K562 (cell line): ENCODE results near the gene LRP2BP. TPM values are rescaled to one million over a fixed set of nuclear protein-coding genes. Genes with fewer than 3 reads are reported as not detected.

Source experiments
- ATF7 ChIP-seq: fragments of 450-650 bp; IDR thresholded peaks from 2 replicates; pipeline ENCODE4 v1.7.1; 2014; ENCODE audit warnings: mild to moderate bottlenecking, moderate library complexity
- HDAC3 ChIP-seq: fragments of 450-650 bp; IDR thresholded peaks from 2 replicates; pipeline ENCODE4 v1.6.1; 2018; ENCODE audit warnings: borderline replicate concordance, mild to moderate bottlenecking, moderate library complexity; ENCODE audit not compliant: partially characterized antibody
- KHSRP ChIP-seq: fragments of 450-650 bp; IDR thresholded peaks from 2 replicates; pipeline ENCODE4 v1.6.1; 2017
- NCOA6 ChIP-seq: fragments of 450-650 bp; IDR thresholded peaks from 2 replicates; pipeline ENCODE4 v1.6.1; 2017; ENCODE audit warnings: mild to moderate bottlenecking
- NR3C1 ChIP-seq: sonication (generic); formaldehyde crosslinking; IDR thresholded peaks from 2 replicates; pipeline ENCODE4 v1.8.1; 2022; ENCODE audit warnings: missing genetic modification reagents
- polyA plus RNA-seq, 8 experiments: library from polyadenylated mRNA; depleted of rRNA in 4 of 8; stranded (reverse) in 5 of 8; unstranded in 3 of 8; fragments of >200 nt; fragmentation: Nextera tagmentation in 2 of 8; fragmentation: Illumina TruSeq in 1 of 8; extraction: Ambion mirVana in 2 of 8; extraction: Trizol in 1 of 8; gene quantifications; 2 replicates each; pipeline versions ENCODE4 v1.2.1 to v1.2.3, GENCODE V29; 2011 to 2014; ENCODE audit warnings: inconsistent platforms in 1 of 8, missing spikeins in 1 of 8
- total RNA-seq, 7 experiments: library from RNA; depleted of rRNA in 6 of 7; stranded (reverse); fragments of >200 nt in 6 of 7; fragmentation: Illumina TruSeq in 2 of 7; extraction: Trizol in 2 of 7; gene quantifications; 2 replicates each; pipeline versions ENCODE4 v1.2.1 to v1.2.3, GENCODE V29; 2011 to 2021; ENCODE audit warnings: low replicate concordance in 1 of 7
- TF ChIP-seq, protein P1 (sequence below): sonication (generic); formaldehyde crosslinking; IDR thresholded peaks from 2 replicates; pipeline ENCODE4 v1.8.0; 2022; ENCODE audit warnings: mild to moderate bottlenecking, missing genetic modification reagents, borderline replicate concordance
- TF ChIP-seq, protein P2 (sequence below): fragments of 250-450 bp; sonication (Bioruptor Pico); IDR thresholded peaks from 2 replicates; pipeline ENCODE4 v1.5.0; 2021
- TF ChIP-seq, protein P3 (sequence below): fragments of 250-450 bp; sonication (Bioruptor Pico); IDR thresholded peaks from 2 replicates; pipeline ENCODE4 v1.4.0; 2020; ENCODE audit warnings: mild to moderate bottlenecking
- TF ChIP-seq, protein P4 (sequence below): fragments of 450-650 bp; IDR thresholded peaks from 2 replicates; pipeline ENCODE4 v1.6.1; 2016; ENCODE audit warnings: mild to moderate bottlenecking, moderate library complexity

LRP2BP gene
- total and polyA plus RNA-seq, 9 of the 15 experiments (the other 6 are each of a cell fraction or from before 2014, with no cell fraction given), result 0.42 to 2.1 (median 0.62) TPM

DNA sequence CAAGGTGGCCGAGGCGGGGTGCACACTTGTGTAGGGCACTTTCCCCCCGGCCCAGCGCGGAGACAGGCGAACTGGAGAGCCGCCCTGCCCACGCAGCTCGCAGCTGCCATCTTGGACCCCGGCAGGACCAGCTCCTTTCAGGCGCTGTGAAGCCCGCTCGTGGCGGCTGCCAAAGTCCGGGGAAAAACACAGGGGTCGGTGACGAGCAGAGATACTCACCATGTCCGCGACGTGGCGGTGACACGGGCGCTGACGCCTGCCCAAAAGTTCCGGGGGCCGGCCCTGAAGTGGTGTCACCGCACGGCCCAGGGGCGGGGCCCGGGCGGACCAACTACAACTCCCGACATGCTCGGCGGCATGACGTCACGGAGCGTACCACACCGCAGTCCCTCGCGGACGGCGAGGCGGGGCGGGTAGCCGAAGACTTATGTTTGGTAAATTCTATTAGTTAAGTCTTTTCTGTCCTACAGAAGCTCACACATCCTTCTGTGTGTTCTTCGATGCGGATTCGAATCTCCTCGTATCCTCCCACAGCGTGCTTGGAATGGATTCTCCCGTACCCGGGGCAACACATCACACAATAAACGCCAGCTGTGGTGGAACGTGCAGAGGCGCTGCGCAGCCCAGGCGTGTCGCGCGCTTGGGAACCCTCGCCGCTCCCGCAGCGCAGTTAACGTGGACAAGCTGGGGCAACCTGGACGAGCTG lies 30.1 kb upstream of the LRP2BP start, which contains the start of gene UFSP2 (continued):
- TF ChIP-seq, protein P1, sequence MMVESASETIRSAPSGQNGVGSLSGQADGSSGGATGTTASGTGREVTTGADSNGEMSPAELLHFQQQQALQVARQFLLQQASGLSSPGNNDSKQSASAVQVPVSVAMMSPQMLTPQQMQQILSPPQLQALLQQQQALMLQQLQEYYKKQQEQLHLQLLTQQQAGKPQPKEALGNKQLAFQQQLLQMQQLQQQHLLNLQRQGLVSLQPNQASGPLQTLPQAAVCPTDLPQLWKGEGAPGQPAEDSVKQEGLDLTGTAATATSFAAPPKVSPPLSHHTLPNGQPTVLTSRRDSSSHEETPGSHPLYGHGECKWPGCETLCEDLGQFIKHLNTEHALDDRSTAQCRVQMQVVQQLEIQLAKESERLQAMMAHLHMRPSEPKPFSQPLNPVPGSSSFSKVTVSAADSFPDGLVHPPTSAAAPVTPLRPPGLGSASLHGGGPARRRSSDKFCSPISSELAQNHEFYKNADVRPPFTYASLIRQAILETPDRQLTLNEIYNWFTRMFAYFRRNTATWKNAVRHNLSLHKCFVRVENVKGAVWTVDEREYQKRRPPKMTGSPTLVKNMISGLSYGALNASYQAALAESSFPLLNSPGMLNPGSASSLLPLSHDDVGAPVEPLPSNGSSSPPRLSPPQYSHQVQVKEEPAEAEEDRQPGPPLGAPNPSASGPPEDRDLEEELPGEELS (CRISPR knock-in tag), result no peak
- no peak; the same call in 1 of the 2 replicates for TF ChIP-seq NCOA6
- TF ChIP-seq, protein P2, sequence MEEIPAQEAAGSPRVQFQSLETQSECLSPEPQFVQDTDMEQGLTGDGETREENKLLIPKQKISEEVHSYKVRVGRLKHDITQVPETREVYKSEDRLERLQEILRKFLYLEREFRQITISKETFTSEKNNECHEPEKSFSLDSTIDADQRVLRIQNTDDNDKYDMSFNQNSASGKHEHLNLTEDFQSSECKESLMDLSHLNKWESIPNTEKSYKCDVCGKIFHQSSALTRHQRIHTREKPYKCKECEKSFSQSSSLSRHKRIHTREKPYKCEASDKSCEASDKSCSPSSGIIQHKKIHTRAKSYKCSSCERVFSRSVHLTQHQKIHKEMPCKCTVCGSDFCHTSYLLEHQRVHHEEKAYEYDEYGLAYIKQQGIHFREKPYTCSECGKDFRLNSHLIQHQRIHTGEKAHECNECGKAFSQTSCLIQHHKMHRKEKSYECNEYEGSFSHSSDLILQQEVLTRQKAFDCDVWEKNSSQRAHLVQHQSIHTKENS (CRISPR knock-in tag), result no peak
- no peak for TF ChIP-seq HDAC3
- TF ChIP-seq NR3C1, result no peak
- peak; percentile 100 for TF ChIP-seq ATF7
- TF ChIP-seq, protein P3, sequence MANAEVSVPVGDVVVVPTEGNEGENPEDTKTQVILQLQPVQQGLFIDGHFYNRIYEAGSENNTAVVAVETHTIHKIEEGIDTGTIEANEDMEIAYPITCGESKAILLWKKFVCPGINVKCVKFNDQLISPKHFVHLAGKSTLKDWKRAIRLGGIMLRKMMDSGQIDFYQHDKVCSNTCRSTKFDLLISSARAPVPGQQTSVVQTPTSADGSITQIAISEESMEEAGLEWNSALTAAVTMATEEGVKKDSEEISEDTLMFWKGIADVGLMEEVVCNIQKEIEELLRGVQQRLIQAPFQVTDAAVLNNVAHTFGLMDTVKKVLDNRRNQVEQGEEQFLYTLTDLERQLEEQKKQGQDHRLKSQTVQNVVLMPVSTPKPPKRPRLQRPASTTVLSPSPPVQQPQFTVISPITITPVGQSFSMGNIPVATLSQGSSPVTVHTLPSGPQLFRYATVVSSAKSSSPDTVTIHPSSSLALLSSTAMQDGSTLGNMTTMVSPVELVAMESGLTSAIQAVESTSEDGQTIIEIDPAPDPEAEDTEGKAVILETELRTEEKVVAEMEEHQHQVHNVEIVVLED (CRISPR knock-in tag), result peak; percentile 66
- TF ChIP-seq KHSRP, result peak; percentile 89
- TF ChIP-seq, protein P4, sequence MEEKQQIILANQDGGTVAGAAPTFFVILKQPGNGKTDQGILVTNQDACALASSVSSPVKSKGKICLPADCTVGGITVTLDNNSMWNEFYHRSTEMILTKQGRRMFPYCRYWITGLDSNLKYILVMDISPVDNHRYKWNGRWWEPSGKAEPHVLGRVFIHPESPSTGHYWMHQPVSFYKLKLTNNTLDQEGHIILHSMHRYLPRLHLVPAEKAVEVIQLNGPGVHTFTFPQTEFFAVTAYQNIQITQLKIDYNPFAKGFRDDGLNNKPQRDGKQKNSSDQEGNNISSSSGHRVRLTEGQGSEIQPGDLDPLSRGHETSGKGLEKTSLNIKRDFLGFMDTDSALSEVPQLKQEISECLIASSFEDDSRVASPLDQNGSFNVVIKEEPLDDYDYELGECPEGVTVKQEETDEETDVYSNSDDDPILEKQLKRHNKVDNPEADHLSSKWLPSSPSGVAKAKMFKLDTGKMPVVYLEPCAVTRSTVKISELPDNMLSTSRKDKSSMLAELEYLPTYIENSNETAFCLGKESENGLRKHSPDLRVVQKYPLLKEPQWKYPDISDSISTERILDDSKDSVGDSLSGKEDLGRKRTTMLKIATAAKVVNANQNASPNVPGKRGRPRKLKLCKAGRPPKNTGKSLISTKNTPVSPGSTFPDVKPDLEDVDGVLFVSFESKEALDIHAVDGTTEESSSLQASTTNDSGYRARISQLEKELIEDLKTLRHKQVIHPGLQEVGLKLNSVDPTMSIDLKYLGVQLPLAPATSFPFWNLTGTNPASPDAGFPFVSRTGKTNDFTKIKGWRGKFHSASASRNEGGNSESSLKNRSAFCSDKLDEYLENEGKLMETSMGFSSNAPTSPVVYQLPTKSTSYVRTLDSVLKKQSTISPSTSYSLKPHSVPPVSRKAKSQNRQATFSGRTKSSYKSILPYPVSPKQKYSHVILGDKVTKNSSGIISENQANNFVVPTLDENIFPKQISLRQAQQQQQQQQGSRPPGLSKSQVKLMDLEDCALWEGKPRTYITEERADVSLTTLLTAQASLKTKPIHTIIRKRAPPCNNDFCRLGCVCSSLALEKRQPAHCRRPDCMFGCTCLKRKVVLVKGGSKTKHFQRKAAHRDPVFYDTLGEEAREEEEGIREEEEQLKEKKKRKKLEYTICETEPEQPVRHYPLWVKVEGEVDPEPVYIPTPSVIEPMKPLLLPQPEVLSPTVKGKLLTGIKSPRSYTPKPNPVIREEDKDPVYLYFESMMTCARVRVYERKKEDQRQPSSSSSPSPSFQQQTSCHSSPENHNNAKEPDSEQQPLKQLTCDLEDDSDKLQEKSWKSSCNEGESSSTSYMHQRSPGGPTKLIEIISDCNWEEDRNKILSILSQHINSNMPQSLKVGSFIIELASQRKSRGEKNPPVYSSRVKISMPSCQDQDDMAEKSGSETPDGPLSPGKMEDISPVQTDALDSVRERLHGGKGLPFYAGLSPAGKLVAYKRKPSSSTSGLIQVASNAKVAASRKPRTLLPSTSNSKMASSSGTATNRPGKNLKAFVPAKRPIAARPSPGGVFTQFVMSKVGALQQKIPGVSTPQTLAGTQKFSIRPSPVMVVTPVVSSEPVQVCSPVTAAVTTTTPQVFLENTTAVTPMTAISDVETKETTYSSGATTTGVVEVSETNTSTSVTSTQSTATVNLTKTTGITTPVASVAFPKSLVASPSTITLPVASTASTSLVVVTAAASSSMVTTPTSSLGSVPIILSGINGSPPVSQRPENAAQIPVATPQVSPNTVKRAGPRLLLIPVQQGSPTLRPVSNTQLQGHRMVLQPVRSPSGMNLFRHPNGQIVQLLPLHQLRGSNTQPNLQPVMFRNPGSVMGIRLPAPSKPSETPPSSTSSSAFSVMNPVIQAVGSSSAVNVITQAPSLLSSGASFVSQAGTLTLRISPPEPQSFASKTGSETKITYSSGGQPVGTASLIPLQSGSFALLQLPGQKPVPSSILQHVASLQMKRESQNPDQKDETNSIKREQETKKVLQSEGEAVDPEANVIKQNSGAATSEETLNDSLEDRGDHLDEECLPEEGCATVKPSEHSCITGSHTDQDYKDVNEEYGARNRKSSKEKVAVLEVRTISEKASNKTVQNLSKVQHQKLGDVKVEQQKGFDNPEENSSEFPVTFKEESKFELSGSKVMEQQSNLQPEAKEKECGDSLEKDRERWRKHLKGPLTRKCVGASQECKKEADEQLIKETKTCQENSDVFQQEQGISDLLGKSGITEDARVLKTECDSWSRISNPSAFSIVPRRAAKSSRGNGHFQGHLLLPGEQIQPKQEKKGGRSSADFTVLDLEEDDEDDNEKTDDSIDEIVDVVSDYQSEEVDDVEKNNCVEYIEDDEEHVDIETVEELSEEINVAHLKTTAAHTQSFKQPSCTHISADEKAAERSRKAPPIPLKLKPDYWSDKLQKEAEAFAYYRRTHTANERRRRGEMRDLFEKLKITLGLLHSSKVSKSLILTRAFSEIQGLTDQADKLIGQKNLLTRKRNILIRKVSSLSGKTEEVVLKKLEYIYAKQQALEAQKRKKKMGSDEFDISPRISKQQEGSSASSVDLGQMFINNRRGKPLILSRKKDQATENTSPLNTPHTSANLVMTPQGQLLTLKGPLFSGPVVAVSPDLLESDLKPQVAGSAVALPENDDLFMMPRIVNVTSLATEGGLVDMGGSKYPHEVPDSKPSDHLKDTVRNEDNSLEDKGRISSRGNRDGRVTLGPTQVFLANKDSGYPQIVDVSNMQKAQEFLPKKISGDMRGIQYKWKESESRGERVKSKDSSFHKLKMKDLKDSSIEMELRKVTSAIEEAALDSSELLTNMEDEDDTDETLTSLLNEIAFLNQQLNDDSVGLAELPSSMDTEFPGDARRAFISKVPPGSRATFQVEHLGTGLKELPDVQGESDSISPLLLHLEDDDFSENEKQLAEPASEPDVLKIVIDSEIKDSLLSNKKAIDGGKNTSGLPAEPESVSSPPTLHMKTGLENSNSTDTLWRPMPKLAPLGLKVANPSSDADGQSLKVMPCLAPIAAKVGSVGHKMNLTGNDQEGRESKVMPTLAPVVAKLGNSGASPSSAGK, result peak; percentile 85
